Activated naive CD4-positive, alpha-beta T cell treated with anti-CD3 and anti-CD28 coated beads for 36 hours (primary cell): ENCODE results near the gene LZTS2. TPM values are rescaled to one million over a fixed set of nuclear protein-coding genes. Genes with fewer than 3 reads are reported as not detected.
"Not testable (repeated sequence)": the region's sequence is repeated elsewhere in the genome, so short reads cannot be mapped to it uniquely, and the experiment has no call there.

Source experiments
- CTCF ChIA-PET: fragments of 350-600 bp; sonication (Branson Sonifier 250); formaldehyde crosslinking; loops from one replicate; lab custom pipeline; 2021; ENCODE audit warnings: antibody characterized with exemption; lab: Charles Lee
- DNase-seq: peaks from one replicate; pipeline ENCODE4 v3.0.0-alpha.2; 2020
- H3K27ac Mint-ChIP-seq: one replicate; pipeline ENCODE4 v1.8.0; 2021; ENCODE audit warnings: mild to moderate bottlenecking, mixed read lengths
- H3K27me3 Mint-ChIP-seq: one replicate; pipeline ENCODE4 v1.8.0; 2021; ENCODE audit warnings: low read depth, mixed read lengths
- H3K36me3 Mint-ChIP-seq: one replicate; pipeline ENCODE4 v1.8.0; 2021; ENCODE audit warnings: low read depth, mixed read lengths
- H3K4me1 Mint-ChIP-seq: one replicate; pipeline ENCODE4 v1.8.0; 2021; ENCODE audit warnings: low read depth, mixed read lengths
- H3K4me3 Mint-ChIP-seq: one replicate; pipeline ENCODE4 v1.8.0; 2021; ENCODE audit warnings: mild to moderate bottlenecking, moderate library complexity, mixed read lengths
- H3K9me3 Mint-ChIP-seq: one replicate; pipeline ENCODE4 v1.8.0; 2021; ENCODE audit warnings: mixed read lengths
- intact Hi-C: fragments of 100-400 bp; cut with micrococcal nuclease; formaldehyde crosslinking; loops from one replicate; pipeline ENCODE4 v1.15.1; 2023
- total RNA-seq, 2 experiments: library from RNA; stranded (reverse); gene quantifications; one replicate each; pipeline ENCODE4 v1.2.3, GENCODE V29; 2021

Gene LZTS2
- total RNA-seq, 2 experiments from 2014 or later = 8.3 to 8.9 TPM

- peak overlapping the region; percentile 73 for H3K4me3 Mint-ChIP-seq
- intact Hi-C loops = loop anchor here (1.0 kb wide), 1 partner anchor 10 kb away; no protein-coding TSS in a partner anchor
- CTCF ChIA-PET = interaction anchor here (0.8 to 7.8 kb wide), 7 partner anchors 10 to 35 kb away, joined by 3 to 88 read pairs (median 10); no protein-coding TSS in a partner anchor
- no peaks in the 10 kb centered on the region for H3K27me3 Mint-ChIP-seq
- no peaks in the 10 kb centered on the region for H3K9me3 Mint-ChIP-seq
- peaks cover 12% of the 10 kb centered on the region for H3K4me1 Mint-ChIP-seq
- peak overlapping the region; percentile 68 for H3K27ac Mint-ChIP-seq
- peaks cover 5% of the 10 kb centered on the region for H3K36me3 Mint-ChIP-seq
- DNase-seq = peak; percentile 61
Measured at GRCh38 chr10:101032637-101033224, 33.1 kb downstream of the LZTS2 start.

GRCh38 chr10:101033276-101033675 lies 33.7 kb downstream of the LZTS2 start:
- intact Hi-C loops = no loop called here
- CTCF ChIA-PET = interaction anchor here (1.9 to 3.9 kb wide), 2 partner anchors 9 to 30 kb away, joined by 8 to 37 read pairs; no protein-coding TSS in a partner anchor

GRCh38 chr10:101034404-101034803 lies 34.8 kb downstream of the LZTS2 start:
- peaks cover 12% of the 10 kb centered on the region for H3K4me1 Mint-ChIP-seq
- H3K4me3 Mint-ChIP-seq, H3K27me3 Mint-ChIP-seq, intact Hi-C loops, H3K9me3 Mint-ChIP-seq, H3K27ac Mint-ChIP-seq, DNase-seq, H3K36me3 Mint-ChIP-seq: not testable (repeated sequence)
- CTCF ChIA-PET = interaction anchor here (0.7 to 2.9 kb wide), 8 partner anchors 8 to 108 kb away, joined by 3 to 13 read pairs (median 3); no protein-coding TSS in a partner anchor

More at GRCh38 chr10:101033276-101033675, 33.7 kb downstream of the LZTS2 start:
- H3K36me3 Mint-ChIP-seq = peaks cover 5% of the 10 kb centered on the region
- H3K9me3 Mint-ChIP-seq = no peaks in the 10 kb centered on the region
- no peak for DNase-seq
- H3K4me3 Mint-ChIP-seq = no peak overlapping the region
- H3K27ac Mint-ChIP-seq = no peak overlapping the region
- peaks cover 12% of the 10 kb centered on the region for H3K4me1 Mint-ChIP-seq
- H3K27me3 Mint-ChIP-seq = no peaks in the 10 kb centered on the region

- peaks cover 7% of the 10 kb centered on the region for H3K36me3 Mint-ChIP-seq
- peaks cover 12% of the 10 kb centered on the region for H3K4me1 Mint-ChIP-seq
- no peak for DNase-seq
- no peaks in the 10 kb centered on the region for H3K9me3 Mint-ChIP-seq
- intact Hi-C loops = no loop called here
- H3K27me3 Mint-ChIP-seq = no peaks in the 10 kb centered on the region
- no peak overlapping the region for H3K4me3 Mint-ChIP-seq
- CTCF ChIA-PET = interaction anchor here (0.9 to 2.9 kb wide), 5 partner anchors 7 to 28 kb away, joined by 3 to 13 read pairs (median 6); no protein-coding TSS in a partner anchor
- no peak overlapping the region for H3K27ac Mint-ChIP-seq
Measured at GRCh38 chr10:101035314-101035713, 35.7 kb downstream of the LZTS2 start.

- CTCF ChIA-PET = interaction anchor here (1.2 to 2.9 kb wide), 3 partner anchors 14 to 20 kb away, joined by 4 to 13 read pairs (median 6); no protein-coding TSS in a partner anchor
- no peak for DNase-seq
- Mint-ChIP-seq H3K9me3 (no peaks in the 10 kb centered on the region), H3K27me3 (no peaks in the 10 kb centered on the region), H3K4me3 (no peak overlapping the region), H3K4me1 (peaks cover 11% of the 10 kb centered on the region), H3K36me3 (peaks cover 7% of the 10 kb centered on the region), H3K27ac (no peak overlapping the region)
- intact Hi-C loops = no loop called here
Measured at GRCh38 chr10:101035916-101036702, 36.5 kb downstream of the LZTS2 start.

- no peak overlapping the region for H3K27ac Mint-ChIP-seq
- intact Hi-C loops = no loop called here
- peaks cover 18% of the 10 kb centered on the region for H3K4me1 Mint-ChIP-seq
- CTCF ChIA-PET = interaction anchor here (0.7 to 2.9 kb wide), 4 partner anchors 13 to 24 kb away, joined by 3 to 13 read pairs (median 5); no protein-coding TSS in a partner anchor
- no peaks in the 10 kb centered on the region for H3K9me3 Mint-ChIP-seq
- H3K27me3 Mint-ChIP-seq = no peaks in the 10 kb centered on the region
- H3K4me3 Mint-ChIP-seq = no peak overlapping the region
- no peak for DNase-seq
- H3K36me3 Mint-ChIP-seq = peaks cover 7% of the 10 kb centered on the region
Measured at GRCh38 chr10:101036726-101037125, 37.1 kb downstream of the LZTS2 start.

- H3K4me1 Mint-ChIP-seq = peaks cover 20% of the 10 kb centered on the region
- no peaks in the 10 kb centered on the region for H3K9me3 Mint-ChIP-seq
- no peak overlapping the region for H3K4me3 Mint-ChIP-seq
- intact Hi-C loops = no loop called here
- no peaks in the 10 kb centered on the region for H3K27me3 Mint-ChIP-seq
- CTCF ChIA-PET = interaction anchor here (6.4 to 16.3 kb wide), 2 partner anchors 13 to 25 kb away, joined by 63 to 326 read pairs; partner anchors contain the start of gene KAZALD1
- H3K27ac Mint-ChIP-seq = no peak overlapping the region
- no peak for DNase-seq
- peaks cover 7% of the 10 kb centered on the region for H3K36me3 Mint-ChIP-seq
Measured at GRCh38 chr10:101038484-101038883, 38.9 kb downstream of the LZTS2 start.

- CTCF ChIA-PET = interaction anchor here (0.5 to 16.3 kb wide), 12 partner anchors 9 to 875 kb away, joined by 3 to 326 read pairs (median 4); partner anchors contain the start of genes KAZALD1, PDZD7 and SFXN3
- peaks cover 7% of the 10 kb centered on the region for H3K36me3 Mint-ChIP-seq
- H3K4me3 Mint-ChIP-seq = no peak overlapping the region
- no peak for DNase-seq
- H3K27ac Mint-ChIP-seq = no peak overlapping the region
- intact Hi-C loops = loop anchor here (5.0 kb wide), 1 partner anchor 177 kb away; no protein-coding TSS in a partner anchor
- no peaks in the 10 kb centered on the region for H3K9me3 Mint-ChIP-seq
- no peaks in the 10 kb centered on the region for H3K27me3 Mint-ChIP-seq
- H3K4me1 Mint-ChIP-seq = peaks cover 22% of the 10 kb centered on the region
Measured at GRCh38 chr10:101040061-101040460, 40.5 kb downstream of the LZTS2 start.

GRCh38 chr10:101040851-101041250 lies 41.2 kb downstream of the LZTS2 start:
- Mint-ChIP-seq H3K36me3 (peaks cover 7% of the 10 kb centered on the region), H3K27ac (no peak overlapping the region), H3K4me1 (peaks cover 22% of the 10 kb centered on the region), H3K27me3 (no peaks in the 10 kb centered on the region), H3K4me3 (no peak overlapping the region), H3K9me3 (no peaks in the 10 kb centered on the region)
- DNase-seq = no peak
- intact Hi-C loops = loop anchor here (1.0 to 5.0 kb wide), 4 partner anchors 9 to 176 kb away; no protein-coding TSS in a partner anchor
- CTCF ChIA-PET = interaction anchor here (0.6 to 16.3 kb wide), 15 partner anchors 9 to 487 kb away, joined by 3 to 326 read pairs (median 4); partner anchors contain the start of genes KAZALD1, PDZD7 and SFXN3

- Mint-ChIP-seq H3K4me1 (peaks cover 22% of the 10 kb centered on the region), H3K36me3 (peaks cover 7% of the 10 kb centered on the region), H3K4me3 (no peak overlapping the region), H3K27ac (no peak overlapping the region), H3K9me3 (no peaks in the 10 kb centered on the region), H3K27me3 (peaks cover 2% of the 10 kb centered on the region)
- intact Hi-C loops = loop anchor here (1.0 to 5.0 kb wide), 4 partner anchors 9 to 176 kb away; no protein-coding TSS in a partner anchor
- CTCF ChIA-PET = interaction anchor here (0.6 to 16.3 kb wide), 19 partner anchors 10 to 1592 kb away, joined by 3 to 326 read pairs (median 4); partner anchors contain the start of genes KAZALD1, PDZD7 and SFXN3
- peak; percentile 87 for DNase-seq
Measured at GRCh38 chr10:101041252-101041761, 41.7 kb downstream of the LZTS2 start.

- Mint-ChIP-seq H3K9me3 (no peaks in the 10 kb centered on the region), H3K27ac (no peak overlapping the region), H3K27me3 (peaks cover 10% of the 10 kb centered on the region), H3K36me3 (peaks cover 4% of the 10 kb centered on the region), H3K4me1 (peaks cover 22% of the 10 kb centered on the region), H3K4me3 (peak overlapping the region; percentile 91)
- intact Hi-C loops = loop anchor here (1.0 to 5.0 kb wide), 4 partner anchors 10 to 175 kb away; no protein-coding TSS in a partner anchor
- CTCF ChIA-PET = interaction anchor here (1.0 to 16.3 kb wide), 15 partner anchors 8 to 109 kb away, joined by 3 to 326 read pairs (median 9); partner anchors contain the start of genes KAZALD1, PDZD7 and SFXN3
- DNase-seq = no peak
Measured at GRCh38 chr10:101042118-101042517, 42.5 kb downstream of the LZTS2 start.
